ENCODE measurements around the gene EEFSEC. TPM values are rescaled to one million over a fixed set of nuclear protein-coding genes. Genes with fewer than 3 reads are reported as not detected.

EEFSEC gene
- total RNA-seq, 3 donors from 2014 or later: 20.2 to 23.9 (median 21.9) TPM

GRCh38 chr3:128167973-128168674, 14.8 kb downstream of the EEFSEC start:
- no peaks in the 10 kb centered on the region for H3K27me3 Mint-ChIP-seq (ENCODE audit: low read depth)
- no peak for DNase-seq
- peaks cover 15% of the 10 kb centered on the region for H3K4me1 Mint-ChIP-seq (ENCODE audit: low read depth)
- ATAC-seq: no peak
- no peaks in the 10 kb centered on the region for H3K9me3 Mint-ChIP-seq
- H3K36me3 Mint-ChIP-seq (ENCODE audit: insufficient read depth): peaks cover 7% of the 10 kb centered on the region
- H3K4me3 Mint-ChIP-seq: no peak overlapping the region

GRCh38 chr3:128168836-128169235, 15.6 kb downstream of the EEFSEC start:
- H3K27me3 Mint-ChIP-seq (ENCODE audit: low read depth): no peaks in the 10 kb centered on the region
- DNase-seq (no peak), ATAC-seq (no peak)
- no peaks in the 10 kb centered on the region for H3K9me3 Mint-ChIP-seq
- peaks cover 18% of the 10 kb centered on the region for H3K4me1 Mint-ChIP-seq (ENCODE audit: low read depth)
- H3K4me3 Mint-ChIP-seq: no peak overlapping the region
- H3K36me3 Mint-ChIP-seq (ENCODE audit: insufficient read depth): peaks cover 7% of the 10 kb centered on the region

- Mint-ChIP-seq H3K9me3 (no peaks in the 10 kb centered on the region), H3K36me3 (ENCODE audit: insufficient read depth) (peaks cover 5% of the 10 kb centered on the region), H3K4me1 (ENCODE audit: low read depth) (peaks cover 21% of the 10 kb centered on the region), H3K27me3 (ENCODE audit: low read depth) (no peaks in the 10 kb centered on the region), H3K4me3 (no peak overlapping the region)
- no peak for ATAC-seq
- DNase-seq: no peak
These were observed 17.7 kb downstream of the EEFSEC start for GRCh38 chr3:128170866-128171516.

- no peak for ATAC-seq
- no peaks in the 10 kb centered on the region for H3K9me3 Mint-ChIP-seq
- no peak for DNase-seq
- H3K4me1 Mint-ChIP-seq (ENCODE audit: low read depth): peaks cover 31% of the 10 kb centered on the region
- no peaks in the 10 kb centered on the region for H3K27me3 Mint-ChIP-seq (ENCODE audit: low read depth)
- no peak overlapping the region for H3K4me3 Mint-ChIP-seq
- peaks cover 5% of the 10 kb centered on the region for H3K36me3 Mint-ChIP-seq (ENCODE audit: insufficient read depth)
These were observed 19.9 kb downstream of the EEFSEC start for GRCh38 chr3:128173200-128173599.

- H3K36me3 Mint-ChIP-seq (ENCODE audit: insufficient read depth): peaks cover 5% of the 10 kb centered on the region
- ATAC-seq: no peak
- H3K4me3 Mint-ChIP-seq: no peak overlapping the region
- no peaks in the 10 kb centered on the region for H3K27me3 Mint-ChIP-seq (ENCODE audit: low read depth)
- peaks cover 37% of the 10 kb centered on the region for H3K4me1 Mint-ChIP-seq (ENCODE audit: low read depth)
- H3K9me3 Mint-ChIP-seq: no peaks in the 10 kb centered on the region
- no peak for DNase-seq
These were observed 20.6 kb downstream of the EEFSEC start for GRCh38 chr3:128173849-128174248.

GRCh38 chr3:128174675-128175590, 21.7 kb downstream of the EEFSEC start:
- Mint-ChIP-seq H3K4me3 (no peak overlapping the region), H3K36me3 (ENCODE audit: insufficient read depth) (peaks cover 5% of the 10 kb centered on the region), H3K4me1 (ENCODE audit: low read depth) (peaks cover 44% of the 10 kb centered on the region), H3K27me3 (ENCODE audit: low read depth) (no peaks in the 10 kb centered on the region), H3K9me3 (no peaks in the 10 kb centered on the region)
- no peak for DNase-seq
- ATAC-seq: no peak

GRCh38 chr3:128175768-128176167, 22.5 kb downstream of the EEFSEC start:
- no peak for DNase-seq
- H3K4me3 Mint-ChIP-seq: no peak overlapping the region
- peaks cover 6% of the 10 kb centered on the region for H3K36me3 Mint-ChIP-seq (ENCODE audit: insufficient read depth)
- peaks cover 43% of the 10 kb centered on the region for H3K4me1 Mint-ChIP-seq (ENCODE audit: low read depth)
- no peaks in the 10 kb centered on the region for H3K9me3 Mint-ChIP-seq
- no peaks in the 10 kb centered on the region for H3K27me3 Mint-ChIP-seq (ENCODE audit: low read depth)
- no peak for ATAC-seq

GRCh38 chr3:128176276-128176833, 23.1 kb downstream of the EEFSEC start:
- H3K9me3 Mint-ChIP-seq: no peaks in the 10 kb centered on the region
- DNase-seq (no peak), ATAC-seq (no peak)
- no peak overlapping the region for H3K4me3 Mint-ChIP-seq
- peaks cover 6% of the 10 kb centered on the region for H3K36me3 Mint-ChIP-seq (ENCODE audit: insufficient read depth)
- H3K4me1 Mint-ChIP-seq (ENCODE audit: low read depth): peaks cover 43% of the 10 kb centered on the region
- no peaks in the 10 kb centered on the region for H3K27me3 Mint-ChIP-seq (ENCODE audit: low read depth)

- peaks cover 47% of the 10 kb centered on the region for H3K4me1 Mint-ChIP-seq (ENCODE audit: low read depth)
- DNase-seq: no peak
- no peaks in the 10 kb centered on the region for H3K27me3 Mint-ChIP-seq (ENCODE audit: low read depth)
- no peaks in the 10 kb centered on the region for H3K9me3 Mint-ChIP-seq
- H3K4me3 Mint-ChIP-seq: no peak overlapping the region
- no peak for ATAC-seq
- peaks cover 6% of the 10 kb centered on the region for H3K36me3 Mint-ChIP-seq (ENCODE audit: insufficient read depth)
These were observed 24.6 kb downstream of the EEFSEC start for GRCh38 chr3:128177865-128178264.

GRCh38 chr3:128178782-128179483, 25.7 kb downstream of the EEFSEC start:
- no peaks in the 10 kb centered on the region for H3K27me3 Mint-ChIP-seq (ENCODE audit: low read depth)
- ATAC-seq: no peak
- no peak for DNase-seq
- H3K9me3 Mint-ChIP-seq: no peaks in the 10 kb centered on the region
- H3K4me1 Mint-ChIP-seq (ENCODE audit: low read depth): peaks cover 43% of the 10 kb centered on the region
- no peak overlapping the region for H3K4me3 Mint-ChIP-seq
- H3K36me3 Mint-ChIP-seq (ENCODE audit: insufficient read depth): peaks cover 6% of the 10 kb centered on the region

- H3K36me3 Mint-ChIP-seq (ENCODE audit: insufficient read depth): peaks cover 8% of the 10 kb centered on the region
- no peak overlapping the region for H3K4me3 Mint-ChIP-seq
- H3K4me1 Mint-ChIP-seq (ENCODE audit: low read depth): peaks cover 39% of the 10 kb centered on the region
- H3K27me3 Mint-ChIP-seq (ENCODE audit: low read depth): no peaks in the 10 kb centered on the region
- H3K9me3 Mint-ChIP-seq: peaks cover 3% of the 10 kb centered on the region
- no peak for ATAC-seq
- no peak for DNase-seq
These were observed 26.2 kb downstream of the EEFSEC start for GRCh38 chr3:128179484-128179819.

- no peaks in the 10 kb centered on the region for H3K27me3 Mint-ChIP-seq (ENCODE audit: low read depth)
- no peak for DNase-seq
- H3K9me3 Mint-ChIP-seq: peaks cover 3% of the 10 kb centered on the region
- H3K36me3 Mint-ChIP-seq (ENCODE audit: insufficient read depth): peaks cover 8% of the 10 kb centered on the region
- H3K4me3 Mint-ChIP-seq: no peak overlapping the region
- ATAC-seq: no peak
- peaks cover 32% of the 10 kb centered on the region for H3K4me1 Mint-ChIP-seq (ENCODE audit: low read depth)
These were observed 27.2 kb downstream of the EEFSEC start for GRCh38 chr3:128180436-128180835.

GRCh38 chr3:128180913-128181312, 27.6 kb downstream of the EEFSEC start:
- Mint-ChIP-seq H3K4me1 (ENCODE audit: low read depth) (peaks cover 31% of the 10 kb centered on the region), H3K4me3 (no peak overlapping the region), H3K36me3 (ENCODE audit: insufficient read depth) (peaks cover 8% of the 10 kb centered on the region), H3K27me3 (ENCODE audit: low read depth) (no peaks in the 10 kb centered on the region), H3K9me3 (peaks cover 3% of the 10 kb centered on the region)
- DNase-seq (no peak), ATAC-seq (no peak)

GRCh38 chr3:128182656-128183055, 29.4 kb downstream of the EEFSEC start:
- ATAC-seq: no peak
- Mint-ChIP-seq H3K9me3 (peaks cover 3% of the 10 kb centered on the region), H3K27me3 (ENCODE audit: low read depth) (no peaks in the 10 kb centered on the region), H3K4me1 (ENCODE audit: low read depth) (peaks cover 25% of the 10 kb centered on the region), H3K36me3 (ENCODE audit: insufficient read depth) (peaks cover 8% of the 10 kb centered on the region), H3K4me3 (no peak overlapping the region)
- no peak for DNase-seq

Measured in activated T-cell treated with anti-CD3 and anti-CD28 coated beads, Interleukin-2, amount 50 U/mL, for 4 hours (primary cell).